Fibroblast of skin of left biceps (primary cell): ENCODE data around the gene KLHDC7A.

Experiments used
- DNase-seq, 2 experiments: peaks; one replicate each; pipeline ENCODE4 v3.0.0-alpha.2; 2013; ENCODE audit warnings: low read depth in 2 of 2

KLHDC7A gene

DNA sequence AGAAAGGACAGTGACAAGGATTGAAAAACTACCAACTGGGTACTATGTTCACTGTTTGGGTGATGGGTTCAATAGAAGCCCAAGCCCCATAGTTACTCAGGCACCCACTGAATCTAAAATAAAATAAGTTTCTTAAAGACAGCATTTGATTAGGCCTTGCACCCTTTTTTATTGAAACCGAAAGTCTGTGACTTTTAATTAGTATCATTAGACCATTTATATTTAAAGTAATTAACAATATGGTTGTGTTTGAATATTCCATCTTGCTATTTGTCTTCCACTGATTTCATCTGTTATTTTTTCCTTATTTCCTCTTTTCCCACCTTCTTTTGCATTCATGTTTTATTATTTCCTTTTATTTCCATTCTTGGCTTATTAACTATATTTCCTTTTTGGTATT, 27.4 kb downstream of the KLHDC7A start:
- no peak for DNase-seq

DNA sequence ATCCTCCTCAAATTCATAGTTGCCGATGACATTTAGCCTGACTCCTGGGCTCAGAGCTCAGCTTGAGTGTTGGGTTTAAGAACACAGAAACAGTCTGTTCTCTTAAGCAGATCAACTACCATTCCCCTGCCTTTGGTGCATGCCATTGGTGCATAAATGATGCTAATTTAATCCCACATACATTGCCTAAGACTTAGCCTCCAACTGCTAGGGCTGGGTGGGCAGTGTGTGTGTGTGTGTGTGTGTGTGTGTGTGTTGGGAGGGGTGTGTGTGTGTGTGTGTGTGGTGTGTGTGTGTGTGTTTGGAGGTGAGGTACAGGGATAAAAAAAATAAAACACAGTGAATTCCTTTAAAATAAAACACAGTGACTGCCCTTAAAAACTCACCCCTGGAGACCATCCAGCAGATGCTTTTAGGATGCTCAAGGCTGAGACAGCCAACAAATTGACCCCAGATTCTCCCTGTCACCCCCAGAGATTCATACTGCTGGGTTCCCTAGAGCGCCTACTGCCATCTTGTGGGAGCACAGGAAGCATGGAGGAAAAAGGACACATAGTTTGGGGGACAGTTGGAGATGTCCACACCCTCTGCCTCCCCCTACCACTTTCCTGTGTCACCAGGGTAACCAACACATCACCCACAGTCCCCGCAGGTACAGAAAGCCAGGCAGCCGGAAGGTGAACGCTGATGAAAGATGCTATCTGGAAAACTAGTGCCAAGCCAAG, 30.6 kb downstream of the KLHDC7A start:
- no peak for DNase-seq

DNA sequence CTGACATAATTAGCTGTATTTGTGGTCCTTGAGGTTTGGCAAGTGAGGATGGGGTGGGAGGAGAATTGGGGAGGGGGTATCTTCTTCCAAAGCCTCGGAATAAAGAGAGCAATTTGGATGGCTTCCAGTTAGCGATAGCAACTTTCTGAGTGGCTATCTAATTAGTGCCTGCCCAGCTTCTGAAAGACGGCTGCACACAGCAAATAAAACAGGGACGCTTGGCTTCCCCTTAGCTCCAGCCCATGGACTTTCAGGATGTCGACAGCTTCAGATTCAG, 31.1 kb downstream of the KLHDC7A start:
- DNase-seq, result no peak

DNA sequence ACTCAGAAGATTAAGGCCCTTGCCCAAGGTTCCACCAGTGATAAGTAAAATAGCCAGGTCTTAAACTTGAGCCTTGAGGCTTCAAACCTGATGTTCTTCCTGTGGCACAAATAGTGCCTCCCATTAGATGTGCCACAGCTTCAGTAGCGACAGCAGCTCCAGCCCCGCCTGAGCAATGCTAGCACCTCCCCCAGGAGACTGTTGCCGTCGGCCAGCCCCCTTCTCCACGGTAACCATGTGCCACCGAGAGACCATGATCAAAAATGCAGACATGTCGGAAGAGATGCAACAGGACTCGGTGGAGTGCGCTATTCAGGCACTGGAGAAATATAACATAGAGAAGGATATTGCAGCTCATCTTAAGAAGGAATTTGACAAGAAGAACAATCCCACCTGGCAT, 32.2 kb downstream of the KLHDC7A start:
- DNase-seq, result no peak

DNA sequence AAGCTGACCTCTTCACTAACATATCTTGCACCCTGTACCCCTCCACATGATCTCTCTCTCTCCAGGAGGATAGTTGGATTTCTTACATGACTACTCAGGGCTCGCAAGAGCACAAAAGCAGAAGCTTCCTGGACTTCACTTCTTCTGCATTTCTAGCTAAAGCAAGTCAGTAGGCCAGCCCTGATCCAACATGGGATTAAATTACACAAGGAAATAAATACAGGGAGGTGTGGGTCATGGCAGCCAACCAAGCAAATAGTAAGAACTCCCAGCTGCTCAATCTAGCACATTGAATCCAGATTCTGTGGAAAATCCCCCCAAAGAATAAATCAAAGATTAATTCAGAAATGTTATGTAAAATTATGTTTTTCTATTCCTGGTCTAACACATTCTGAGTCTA, 33.3 kb downstream of the KLHDC7A start:
- no peak for DNase-seq

DNA sequence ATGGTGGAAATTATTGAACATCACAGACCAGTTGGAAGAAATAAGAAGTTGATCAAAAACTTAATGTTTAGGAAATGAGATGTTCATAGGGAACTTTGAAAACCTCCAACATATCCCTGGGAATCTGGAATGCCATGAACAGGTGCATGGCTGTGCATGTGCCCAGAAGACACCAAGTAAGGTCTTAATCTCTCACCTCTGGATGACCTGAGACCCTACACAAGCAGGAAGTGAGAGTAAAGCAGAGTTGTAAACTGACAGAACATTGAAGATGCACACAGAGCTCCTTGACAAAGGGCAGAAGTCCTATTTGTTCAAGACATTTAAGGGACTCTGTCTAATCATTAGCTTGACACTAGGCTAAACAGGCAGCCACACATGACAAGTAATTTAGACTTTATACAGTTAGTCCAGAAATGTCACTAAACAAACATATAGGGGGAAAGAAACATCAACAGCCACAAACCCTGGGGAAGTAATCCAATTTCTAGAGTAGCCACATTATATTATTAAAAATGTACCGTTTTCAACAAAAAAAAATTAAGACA, 34.5 kb downstream of the KLHDC7A start:
- no peak for DNase-seq

DNA sequence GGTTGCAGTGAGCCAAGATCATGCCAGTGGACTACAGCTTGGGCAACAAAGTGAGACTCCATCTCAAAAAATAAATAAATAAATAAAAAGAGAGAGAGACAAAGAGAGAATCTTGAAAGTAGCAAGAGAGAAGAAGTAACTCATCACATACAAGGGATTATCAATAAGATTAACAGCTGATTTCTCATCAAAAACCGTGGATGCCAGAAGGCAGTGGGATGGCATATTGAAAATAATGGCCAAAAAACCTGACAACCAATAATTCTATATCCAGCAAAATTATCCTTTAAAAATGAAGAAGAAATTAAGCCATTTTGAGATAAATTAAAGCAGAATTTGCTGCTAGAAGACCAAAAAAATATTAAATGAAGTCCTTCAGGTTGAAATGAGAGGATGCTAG, 35.7 kb downstream of the KLHDC7A start:
- DNase-seq, result no peak

DNA sequence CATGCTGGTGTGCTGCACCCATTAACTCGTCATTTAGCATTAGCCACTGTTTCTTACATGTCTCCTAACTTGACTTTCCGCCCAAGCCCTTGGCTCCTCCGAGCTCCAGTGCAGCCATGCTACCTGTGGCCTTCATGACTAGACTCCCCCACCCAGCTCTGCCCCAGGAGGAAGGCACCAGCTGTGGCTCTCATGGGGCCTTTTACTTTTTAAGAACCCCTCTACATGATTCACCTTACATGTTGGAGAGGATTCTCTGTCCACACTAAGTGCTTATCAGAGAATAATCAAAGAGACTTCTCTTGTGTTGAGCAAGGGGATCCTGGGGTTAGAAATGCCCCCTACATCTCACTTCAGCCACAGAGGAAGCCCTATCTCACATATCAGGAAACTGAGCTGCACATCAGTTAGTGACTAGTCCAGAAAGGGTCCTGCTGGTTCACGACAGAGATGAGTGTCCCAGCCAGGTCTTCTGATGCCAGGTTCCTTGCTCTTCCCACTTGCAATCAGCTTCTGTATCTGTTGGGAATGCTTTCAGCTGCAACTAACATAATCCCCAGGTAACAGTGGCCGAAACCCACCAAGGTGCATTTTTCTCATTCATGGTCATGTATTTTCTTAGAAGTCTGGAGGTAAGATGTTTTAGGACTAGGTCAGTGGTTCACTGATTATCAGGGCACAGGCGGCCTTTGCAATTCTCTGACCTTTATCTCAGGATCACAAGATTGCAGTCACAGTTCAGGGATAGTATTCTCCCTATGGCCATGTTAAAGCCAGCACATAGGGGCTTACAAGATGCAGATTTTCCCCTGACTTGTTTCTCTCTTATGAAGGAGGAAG, 45.9 kb downstream of the KLHDC7A start:
- DNase-seq, result no peak

DNA sequence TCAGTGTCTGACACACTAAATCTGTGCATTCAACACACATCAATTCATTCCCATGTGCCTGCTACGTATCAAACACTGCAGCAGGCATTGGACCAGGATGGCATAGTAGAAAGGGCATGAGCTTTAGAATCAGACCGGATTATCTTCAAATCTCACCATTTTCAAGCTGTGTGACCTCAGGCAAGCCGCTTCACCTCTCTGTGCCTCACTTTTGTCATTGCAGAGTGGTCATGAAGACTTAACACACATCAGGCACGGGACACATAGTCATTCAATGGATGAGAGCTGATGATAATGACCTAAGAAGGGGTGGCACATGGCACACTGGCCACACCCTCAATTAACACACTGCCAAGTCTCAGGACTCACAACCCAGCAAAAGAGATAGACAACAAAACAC, 46.8 kb downstream of the KLHDC7A start:
- no peak for DNase-seq

DNA sequence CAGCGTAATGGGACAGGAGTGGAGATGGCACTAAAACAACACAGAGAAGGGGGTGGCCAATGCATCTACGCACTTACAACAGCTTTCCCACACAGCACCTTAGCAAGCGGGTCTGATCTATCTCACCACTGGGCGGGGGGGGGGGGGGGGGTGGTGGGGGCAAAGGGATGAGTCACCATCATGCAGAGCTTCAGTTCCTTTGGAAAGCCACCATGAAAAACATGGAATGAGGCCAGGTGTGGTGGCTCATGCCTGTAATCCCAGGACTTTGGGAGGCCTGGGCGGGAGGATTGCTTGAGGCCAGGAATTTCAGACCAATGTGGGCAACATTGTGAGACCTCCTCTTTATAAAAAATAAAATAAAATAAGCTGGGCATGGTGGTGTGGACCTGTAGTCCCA, 47.2 kb downstream of the KLHDC7A start:
- no peak for DNase-seq

DNA sequence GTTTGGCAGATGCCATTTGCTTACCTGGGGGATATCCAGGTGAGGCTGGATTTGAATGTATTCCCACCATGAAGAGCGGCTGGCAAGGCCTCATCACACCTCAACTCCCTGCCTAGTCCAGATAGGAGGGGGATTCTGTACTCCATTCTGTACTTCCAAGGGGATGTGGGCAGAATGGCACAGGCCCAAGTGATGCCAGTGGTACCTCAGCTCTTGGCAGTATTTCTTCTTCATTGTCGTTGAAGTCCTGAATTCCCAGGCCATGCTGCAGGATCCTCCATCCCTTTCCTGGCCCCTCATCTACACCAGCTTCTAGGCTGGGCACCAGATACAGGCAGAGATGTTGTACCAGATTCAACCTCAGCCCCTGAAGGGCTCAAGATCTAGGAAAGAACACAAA, 47.9 kb downstream of the KLHDC7A start:
- no peak for DNase-seq

DNA sequence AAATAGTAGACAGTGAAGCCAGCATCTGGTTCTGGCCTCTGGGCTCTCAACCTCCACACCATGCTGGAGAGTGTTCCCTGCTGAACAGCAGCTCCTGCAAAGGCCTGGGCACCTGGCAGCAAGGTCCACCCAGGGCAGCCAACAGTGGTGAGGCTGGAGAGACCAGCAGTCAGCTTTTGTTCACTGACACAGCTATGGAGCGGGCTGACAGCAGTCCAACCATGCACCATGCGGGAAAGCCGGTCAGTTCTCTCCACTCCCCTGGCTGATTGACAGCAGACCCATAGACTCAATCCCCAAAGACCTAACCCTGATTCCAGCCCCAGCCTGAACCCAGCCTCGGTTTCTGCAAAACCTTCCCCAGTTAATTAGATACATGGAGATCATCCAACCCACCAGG, 49.0 kb downstream of the KLHDC7A start:
- no peak for DNase-seq

DNA sequence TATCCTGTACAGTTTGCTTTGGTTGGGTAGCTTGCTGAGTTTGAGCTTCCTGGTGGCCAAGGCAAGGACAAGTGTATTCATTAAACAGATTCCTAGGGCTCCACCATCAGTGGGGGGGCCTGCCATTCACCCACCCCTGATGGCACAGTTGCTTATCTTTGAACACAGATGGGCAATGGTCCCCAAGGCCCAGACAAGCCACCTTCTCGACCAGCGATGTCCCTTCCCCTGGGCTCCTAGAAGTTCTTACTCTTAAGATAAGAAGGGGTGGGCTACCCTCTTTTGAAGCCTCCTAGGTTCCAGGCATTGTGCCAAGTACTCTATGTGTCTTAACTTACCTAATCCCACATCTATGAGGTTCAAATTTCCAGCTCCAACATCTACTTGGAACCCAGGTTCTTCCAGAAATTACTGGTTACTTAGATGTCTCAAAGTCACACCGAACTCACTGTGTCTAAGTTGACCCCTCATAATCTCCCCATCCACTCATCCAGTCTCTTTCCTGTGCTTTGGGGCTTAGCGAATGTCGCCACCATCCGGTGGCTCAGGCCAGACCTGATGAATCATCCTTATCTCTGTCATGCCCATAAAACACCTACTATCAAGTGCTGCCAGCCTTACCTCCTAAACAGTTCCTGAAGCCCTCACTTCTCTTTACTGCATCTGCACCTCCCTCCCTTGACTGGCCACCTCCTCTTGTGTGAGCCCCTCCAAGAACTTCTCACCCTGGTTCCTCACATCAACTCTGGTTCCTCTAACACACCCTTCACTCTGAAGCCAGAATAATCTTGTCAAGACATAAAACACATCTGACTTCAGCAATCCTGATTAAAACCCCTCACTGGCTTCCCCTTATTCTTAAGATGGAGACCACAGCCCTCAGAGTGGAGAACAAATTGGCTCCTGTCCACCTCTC, 50.1 kb downstream of the KLHDC7A start:
- DNase-seq, result no peak

DNA sequence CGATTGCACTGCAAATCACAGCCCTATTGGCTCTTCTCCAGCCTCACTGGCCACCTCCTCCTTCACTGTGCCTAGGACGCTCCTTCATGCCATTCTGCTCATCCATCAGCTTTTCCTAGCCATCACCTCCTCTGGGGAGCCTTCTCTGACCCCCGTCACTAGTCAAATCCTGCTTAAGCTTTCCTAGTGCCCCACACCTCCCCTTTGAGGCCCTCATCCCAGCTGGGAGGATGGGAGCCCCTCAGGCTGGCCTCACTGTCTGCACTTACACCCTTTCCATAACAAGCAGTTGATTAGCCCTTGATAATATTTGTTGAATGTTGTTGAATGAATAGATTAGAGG, 50.7 kb downstream of the KLHDC7A start:
- DNase-seq, result no peak

DNA sequence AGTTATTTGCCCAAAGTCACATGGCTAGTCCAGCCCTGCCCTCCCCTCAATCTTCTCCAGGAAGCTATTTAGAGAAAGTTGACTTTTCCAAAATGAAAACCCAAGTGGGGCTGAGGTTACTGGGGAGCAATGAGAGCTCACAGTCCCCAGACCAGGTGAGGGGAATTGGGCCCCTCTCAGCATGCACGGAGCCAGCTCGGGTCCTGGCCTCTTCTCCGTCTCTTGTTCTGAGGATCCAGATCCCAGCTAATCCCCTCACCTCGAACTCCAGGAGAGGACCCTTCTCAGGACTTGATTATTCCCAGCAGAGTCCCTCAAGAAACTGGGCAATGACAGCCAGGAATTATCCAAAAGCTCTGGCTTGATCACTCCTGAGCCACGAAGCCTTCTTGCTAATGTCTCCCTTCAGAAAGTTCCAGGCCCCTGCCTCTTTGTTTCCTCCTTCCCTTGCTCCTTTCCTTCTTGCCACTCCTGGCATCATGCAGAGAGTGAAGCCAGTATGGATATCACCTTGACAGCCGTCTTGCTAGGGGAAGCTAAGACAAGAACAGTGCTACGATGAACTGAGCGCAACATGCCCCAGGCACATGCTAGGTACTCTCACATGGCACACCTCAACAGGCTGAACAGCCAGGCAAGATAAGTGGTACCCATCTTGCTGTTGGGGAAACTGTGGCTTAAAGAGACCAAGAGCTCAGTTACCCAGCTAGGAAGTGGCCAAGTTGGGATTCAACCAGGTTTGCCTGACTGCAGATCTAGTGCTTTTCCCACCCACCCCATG, 51.9 kb downstream of the KLHDC7A start:
- DNase-seq, result no peak

DNA sequence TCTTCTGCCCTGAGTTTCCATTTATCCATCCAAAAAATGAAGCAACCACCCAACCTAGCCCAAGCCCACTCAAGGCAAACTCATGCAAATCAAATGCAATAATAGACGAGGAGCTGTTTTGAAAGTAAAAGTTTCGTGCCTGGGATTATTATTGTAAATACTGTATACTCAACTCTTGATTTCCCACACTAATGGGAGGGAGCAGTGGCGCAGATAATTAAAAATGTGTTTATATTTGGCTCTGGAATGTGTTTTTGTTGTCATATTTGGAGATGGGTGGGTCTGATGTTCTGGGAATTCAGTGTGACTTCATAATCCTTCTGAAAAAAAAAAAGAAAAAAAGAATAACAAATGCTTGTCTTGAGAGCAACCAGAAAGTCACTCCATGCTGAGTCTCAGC, 52.5 kb downstream of the KLHDC7A start:
- DNase-seq, result no peak

DNA sequence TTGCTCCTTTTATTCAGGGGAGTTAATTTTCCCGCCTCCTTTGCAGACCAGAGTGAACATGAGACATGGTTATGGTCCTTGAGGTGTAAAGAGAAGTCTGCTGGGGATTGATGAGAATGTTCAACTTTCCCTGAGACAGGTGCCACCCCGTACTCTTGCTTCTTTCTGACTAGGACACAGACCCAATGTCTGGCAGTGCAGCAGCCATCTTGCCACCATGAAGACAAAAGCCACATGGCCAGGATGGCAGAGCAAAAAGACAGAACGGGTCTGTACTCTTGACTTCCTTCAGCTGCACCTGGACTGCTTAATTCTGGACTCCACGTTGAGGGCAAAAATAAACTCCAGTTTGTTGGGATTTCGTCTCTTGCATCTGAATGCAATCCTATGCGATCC, 54.1 kb downstream of the KLHDC7A start:
- DNase-seq, result no peak
